PC-3 (cell line): Measurements from ENCODE around the gene NDUFAF2.

Experiments used
- EZH2 ChIP-seq: fragments of 300-600 bp; sonication (generic); IDR thresholded peaks from one replicate; pipeline ENCODE4 v1.6.1; 2017; ENCODE audit warnings: antibody characterized with exemption, mild to moderate bottlenecking, low read length; ENCODE audit not compliant: unreplicated experiment
- EZH2phosphoT487 ChIP-seq: fragments of 300-600 bp; sonication (generic); IDR thresholded peaks from 2 replicates; pipeline ENCODE4 v1.6.1; 2018; ENCODE audit warnings: mild to moderate bottlenecking, antibody characterized with exemption, low read length, borderline replicate concordance
- TF ChIP-seq, protein P1 (sequence below): fragments of 300-600 bp; sonication (generic); conservative IDR thresholded peaks from 2 replicates; pipeline ENCODE4 v1.5.1; 2017; ENCODE audit warnings: antibody characterized with exemption, low read depth, mild to moderate bottlenecking, low read length

DNA sequence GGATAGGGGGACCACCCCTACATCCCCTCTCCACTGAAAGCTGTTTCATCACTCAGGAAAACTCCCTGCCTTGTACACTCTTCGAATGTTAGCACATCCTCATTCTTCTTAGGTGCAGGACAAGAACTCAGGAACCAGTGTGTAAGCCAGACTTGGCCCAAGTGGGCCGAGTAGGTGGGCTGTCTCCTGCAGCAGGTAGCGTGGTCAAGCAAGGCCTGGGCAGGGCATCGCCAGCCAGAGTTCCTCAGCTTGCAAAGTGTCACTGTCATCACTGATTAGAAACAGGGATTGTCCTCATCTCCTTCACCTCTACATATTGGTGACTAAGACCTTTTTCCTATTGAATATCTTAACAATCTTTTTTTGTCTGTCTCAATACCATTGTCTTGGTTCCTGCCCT, 194.9 kb downstream of the NDUFAF2 start:
- TF ChIP-seq, protein P1, sequence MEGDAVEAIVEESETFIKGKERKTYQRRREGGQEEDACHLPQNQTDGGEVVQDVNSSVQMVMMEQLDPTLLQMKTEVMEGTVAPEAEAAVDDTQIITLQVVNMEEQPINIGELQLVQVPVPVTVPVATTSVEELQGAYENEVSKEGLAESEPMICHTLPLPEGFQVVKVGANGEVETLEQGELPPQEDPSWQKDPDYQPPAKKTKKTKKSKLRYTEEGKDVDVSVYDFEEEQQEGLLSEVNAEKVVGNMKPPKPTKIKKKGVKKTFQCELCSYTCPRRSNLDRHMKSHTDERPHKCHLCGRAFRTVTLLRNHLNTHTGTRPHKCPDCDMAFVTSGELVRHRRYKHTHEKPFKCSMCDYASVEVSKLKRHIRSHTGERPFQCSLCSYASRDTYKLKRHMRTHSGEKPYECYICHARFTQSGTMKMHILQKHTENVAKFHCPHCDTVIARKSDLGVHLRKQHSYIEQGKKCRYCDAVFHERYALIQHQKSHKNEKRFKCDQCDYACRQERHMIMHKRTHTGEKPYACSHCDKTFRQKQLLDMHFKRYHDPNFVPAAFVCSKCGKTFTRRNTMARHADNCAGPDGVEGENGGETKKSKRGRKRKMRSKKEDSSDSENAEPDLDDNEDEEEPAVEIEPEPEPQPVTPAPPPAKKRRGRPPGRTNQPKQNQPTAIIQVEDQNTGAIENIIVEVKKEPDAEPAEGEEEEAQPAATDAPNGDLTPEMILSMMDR, result no peak
- TF ChIP-seq EZH2phosphoT487 (no peak), EZH2 (no peak)
